ENCODE results near the gene SMO.
"Not testable (repeated sequence)": the region's sequence is repeated elsewhere in the genome, so short reads cannot be mapped to it uniquely, and the experiment has no call there.

SMO gene

DNA sequence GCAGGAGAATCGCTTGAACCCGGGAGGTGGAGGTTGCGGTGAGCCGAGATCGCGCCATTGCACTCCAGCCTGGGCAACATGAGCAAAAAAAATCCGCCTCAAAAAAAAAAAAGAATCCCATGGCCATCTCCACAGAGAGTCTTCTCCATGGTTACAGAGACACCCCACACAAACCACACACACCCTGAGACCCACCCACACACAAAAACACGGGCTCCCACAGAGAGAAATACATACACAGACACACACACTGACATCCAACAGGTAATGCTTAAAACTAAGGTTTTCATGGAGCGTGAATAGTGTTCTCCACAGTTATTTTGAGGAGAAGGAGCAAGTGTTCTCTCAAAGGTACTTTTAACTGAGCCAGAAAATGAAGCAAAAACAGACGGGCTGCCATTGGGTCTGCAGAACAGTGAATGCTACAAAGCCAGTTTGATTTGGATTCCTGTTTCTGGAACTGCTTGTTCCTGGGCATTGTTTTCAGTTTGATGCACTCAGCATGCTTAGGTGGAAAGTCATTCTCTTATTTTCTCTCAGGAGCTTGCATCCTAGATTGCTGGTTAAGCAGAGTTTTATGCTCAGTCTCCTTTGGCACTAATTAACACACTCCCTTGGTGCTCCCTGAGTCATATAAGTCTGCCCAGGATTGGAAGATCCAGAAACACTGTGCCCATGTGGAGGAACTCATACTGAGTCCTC lies 51.8 kb downstream of the SMO start:
- no peak for DNase-seq

DNA sequence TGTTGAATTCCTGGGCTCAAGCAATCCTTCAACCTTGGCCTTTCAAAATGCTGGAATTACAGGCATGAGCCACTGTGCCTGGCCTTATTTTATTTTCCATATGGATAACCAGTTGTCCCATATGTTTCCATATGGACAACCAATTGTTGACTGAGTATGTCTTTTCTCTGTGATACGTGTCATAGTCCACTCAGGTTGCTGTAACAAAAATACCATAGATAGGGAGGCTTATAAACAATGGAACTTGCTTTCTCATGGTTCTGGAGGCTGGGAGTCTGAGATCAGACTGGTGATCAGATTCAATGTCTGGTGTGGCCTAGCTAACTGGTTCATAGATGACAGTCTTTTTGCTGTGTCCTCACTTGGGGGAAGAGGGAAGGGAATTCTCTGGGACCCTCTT lies 55.8 kb downstream of the SMO start:
- no peak for DNase-seq

DNA sequence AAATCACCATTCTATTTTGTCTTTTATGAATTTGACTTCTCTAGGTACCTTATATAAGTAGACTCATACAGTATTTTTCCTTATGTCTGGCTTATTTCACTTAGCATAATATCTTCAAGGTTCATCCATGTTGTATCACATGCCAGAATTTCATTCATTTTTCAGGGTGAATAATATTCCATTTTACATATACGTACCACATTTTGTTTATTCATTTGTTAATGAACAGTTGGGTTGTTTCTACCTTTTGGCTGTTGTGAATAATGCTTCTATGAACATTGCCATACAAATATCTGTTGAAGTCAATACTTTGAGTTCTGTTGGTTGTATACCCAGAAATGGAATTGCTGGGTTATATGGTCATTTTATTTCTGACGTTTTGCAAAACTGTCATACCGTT lies 57.1 kb downstream of the SMO start:
- DNase-seq, result no peak

DNA sequence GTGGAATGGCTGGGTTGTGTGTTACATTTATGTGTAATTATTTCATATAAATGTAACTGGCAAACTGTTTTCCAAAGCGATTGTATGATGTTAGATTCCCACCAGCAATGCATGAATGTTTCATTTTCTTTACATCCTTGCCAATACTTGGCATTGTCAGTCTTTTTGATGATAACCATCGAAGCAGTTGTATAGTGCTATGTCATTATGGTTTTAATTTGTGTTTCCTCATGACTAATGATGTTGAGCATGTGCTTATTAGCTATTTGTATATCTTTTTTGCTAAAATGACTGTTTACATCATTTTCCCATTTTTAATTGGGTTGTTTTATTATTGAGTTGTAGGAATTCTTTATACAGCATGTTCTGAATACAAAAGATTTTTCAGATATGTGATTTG lies 58.7 kb downstream of the SMO start:
- no peak for DNase-seq

DNA sequence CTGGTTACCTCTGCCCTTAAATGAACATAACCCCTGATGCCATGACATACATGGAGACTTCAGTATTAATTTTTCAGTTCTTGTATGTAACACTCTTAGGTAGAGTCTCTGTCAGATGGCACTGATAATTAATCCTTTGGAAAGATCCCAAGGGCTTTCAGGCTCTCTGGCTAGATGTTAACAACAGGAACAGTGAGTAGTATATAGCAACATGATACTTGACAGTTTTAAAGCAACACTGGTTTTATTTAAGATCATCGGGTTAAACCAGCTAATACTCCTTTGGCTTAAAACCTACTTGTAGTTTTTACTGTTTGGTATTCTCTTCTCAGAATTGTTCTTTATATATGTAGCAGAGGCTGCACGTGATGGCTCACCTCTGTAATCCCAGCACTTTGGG lies 63.7 kb downstream of the SMO start:
- DNase-seq, result no peak

DNA sequence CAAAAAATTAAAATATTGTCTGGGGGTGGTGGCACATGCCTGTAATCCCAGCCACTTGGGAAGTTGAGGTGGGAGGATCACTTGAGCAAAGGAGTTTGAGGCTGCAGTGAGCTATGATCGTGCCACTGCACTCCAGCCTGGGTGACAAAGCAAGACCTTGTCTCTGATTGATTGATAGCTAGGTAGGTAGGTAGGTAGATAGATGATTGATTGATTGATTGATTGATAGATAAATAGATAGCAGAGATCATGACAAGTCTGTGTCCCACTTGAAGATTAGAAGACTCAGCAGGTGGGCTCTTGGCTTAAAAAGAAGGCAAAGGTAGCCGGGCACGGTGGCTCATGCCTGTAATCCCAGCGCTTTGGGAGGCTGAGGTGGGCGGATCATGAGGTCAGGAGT lies 64.2 kb downstream of the SMO start:
- not testable (repeated sequence) for DNase-seq

DNA sequence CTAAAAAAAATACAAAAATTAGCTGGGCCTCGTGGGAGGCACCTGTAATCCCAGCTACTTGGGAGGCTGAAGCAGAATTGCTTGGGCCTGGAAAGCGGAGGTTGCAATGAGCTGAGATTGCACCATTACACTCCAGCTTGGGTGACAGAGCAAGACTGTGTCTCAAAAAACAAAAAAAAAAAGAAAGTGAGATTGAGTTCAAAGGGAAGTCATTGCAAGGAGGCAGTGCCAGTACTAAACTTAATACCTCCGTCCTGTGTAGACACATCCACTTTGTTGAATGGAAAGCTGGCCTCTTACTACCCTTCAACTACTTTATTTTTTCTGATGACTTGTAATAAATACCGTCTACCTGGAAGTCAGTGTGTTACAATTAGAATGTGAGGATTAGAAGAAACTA lies 67.4 kb downstream of the SMO start:
- no peak for DNase-seq

DNA sequence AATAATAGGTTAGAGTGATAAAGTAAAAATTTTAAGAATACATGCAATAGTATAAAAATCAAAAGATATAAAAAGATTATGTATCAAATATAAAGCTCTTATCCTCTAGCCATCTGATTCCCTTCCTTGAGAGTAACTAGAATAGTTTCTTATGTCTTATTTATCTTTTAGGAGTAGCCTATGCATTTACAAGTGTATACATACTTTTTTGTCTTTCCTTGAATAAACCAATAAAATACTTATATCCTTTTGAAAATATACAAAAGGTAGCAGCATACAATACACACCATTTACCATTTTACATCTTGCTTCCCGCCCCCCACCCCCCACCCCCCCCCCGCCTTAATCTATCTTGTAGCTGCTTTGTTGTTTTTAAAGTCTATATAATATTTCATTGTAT lies 67.8 kb downstream of the SMO start:
- no peak for DNase-seq

DNA sequence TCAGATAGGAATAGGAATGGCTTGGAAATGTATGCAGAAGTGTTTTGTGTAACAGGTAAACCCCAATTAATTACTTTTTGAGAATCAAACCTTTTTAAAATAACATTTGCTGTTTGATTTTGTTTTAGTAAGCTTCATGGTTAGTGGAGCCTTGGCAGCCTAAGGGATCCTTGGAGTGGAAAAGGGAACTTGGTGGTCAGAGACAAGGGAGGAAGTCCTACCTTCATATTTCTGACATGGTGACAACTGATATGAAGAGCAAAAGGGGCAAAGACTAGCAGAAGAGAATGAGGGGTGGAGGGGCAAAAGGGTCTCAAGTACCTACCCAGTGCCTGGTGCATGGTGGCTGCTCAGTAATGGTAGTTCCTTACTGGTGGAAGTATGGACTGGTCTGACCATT lies 68.7 kb downstream of the SMO start:
- no peak for DNase-seq

DNA sequence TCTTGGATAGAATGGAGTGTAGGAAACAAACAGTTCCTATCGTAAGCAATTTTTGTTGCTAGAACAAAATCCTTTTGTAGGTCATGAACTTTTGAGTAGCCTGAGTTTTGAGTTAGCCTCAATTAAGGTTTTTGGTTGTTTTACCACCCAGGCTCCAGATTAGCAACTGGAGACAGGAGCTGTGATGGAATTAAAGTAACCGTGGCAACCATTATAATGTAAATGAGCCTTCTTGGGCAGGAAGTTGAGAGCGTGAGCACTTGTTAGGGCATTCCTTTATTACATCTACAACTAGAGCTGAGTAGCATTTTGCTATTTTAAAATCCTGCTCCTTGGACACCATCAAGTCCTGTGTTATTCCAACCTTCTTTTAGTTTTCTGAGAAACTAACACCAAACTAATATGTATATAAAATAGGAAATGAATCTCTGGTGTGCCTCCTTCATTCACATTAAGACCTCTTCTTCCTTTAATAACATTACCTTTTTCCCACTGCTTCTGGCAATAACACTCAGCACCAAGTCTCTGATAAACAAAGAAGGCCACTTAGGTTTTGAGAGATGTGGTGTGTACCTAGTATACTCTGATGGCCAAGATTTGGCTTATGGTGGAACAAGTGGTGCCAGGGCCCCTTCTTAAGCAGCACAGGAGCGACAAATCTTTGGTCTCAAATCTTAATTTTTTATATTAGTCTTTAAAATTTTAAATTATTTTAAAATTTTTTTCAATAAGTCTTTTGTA lies 70.4 kb downstream of the SMO start:
- no peak for DNase-seq

DNA sequence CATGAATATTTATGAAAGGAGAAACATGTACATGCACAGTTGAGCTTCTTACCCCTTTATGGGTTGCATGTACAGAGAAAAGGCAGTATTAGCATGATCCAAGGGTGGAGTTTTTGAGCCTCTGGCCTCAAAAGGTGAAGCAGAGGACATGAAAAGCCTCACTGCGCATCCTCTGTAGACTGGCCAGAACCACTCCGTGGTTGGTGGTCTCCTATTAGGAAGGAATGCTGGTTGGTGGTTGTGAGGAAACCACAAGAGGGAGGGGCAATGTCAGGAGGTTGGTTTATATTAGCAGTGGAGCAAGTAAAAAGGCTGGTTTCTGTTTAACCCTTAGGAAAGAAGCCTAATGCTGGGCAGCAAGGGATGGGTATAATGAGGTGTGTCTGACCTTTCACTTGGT lies 73.9 kb downstream of the SMO start:
- no peak for DNase-seq

All from NCI-H526 (cell line).